HEK293 (cell line): ENCODE measurements around the gene MRPL4.

ENCODE experiments used
- CTCF ChIA-PET: fragments of 350-600 bp; formaldehyde crosslinking; extraction: SDS; loops from one replicate; lab custom pipeline; 2021; ENCODE audit warnings: antibody characterized with exemption; lab: Yijun Ruan, JAX
- POLR2A ChIA-PET: fragments of 300-600 bp; formaldehyde crosslinking; extraction: SDS; loops from one replicate; lab custom pipeline; 2020; ENCODE audit warnings: antibody characterized with exemption, inconsistent platforms; lab: Yijun Ruan, JAX
- H3K27ac ChIP-seq: fragments of 200-500 bp; sonication (Bioruptor generic); 2 replicates; pipeline ENCODE4 v1.5.1; 2014; ENCODE audit warnings: low read depth, low read length, control low read depth, inconsistent platforms; ENCODE audit errors: extremely low read depth
- H3K36me3 ChIP-seq, 2 experiments: fragments of 200-500 bp in 1 of 2; sonication (Bioruptor generic) in 1 of 2; 1 replicate in 1 of 2; 2 replicates in 1 of 2; pipeline ENCODE4 v1.5.1; 2014 to 2017; ENCODE audit warnings: inconsistent platforms in 2 of 2, low read length in 2 of 2; ENCODE audit not compliant: control insufficient read depth in 2 of 2, insufficient read depth in 1 of 2
- H3K4me1 ChIP-seq: fragments of 200-500 bp; sonication (Bioruptor generic); 2 replicates; pipeline ENCODE4 v1.5.1; 2014; ENCODE audit warnings: mild to moderate bottlenecking, low read length, inconsistent platforms; ENCODE audit not compliant: control insufficient read depth, insufficient read depth
- H3K4me3 ChIP-seq: 2 replicates; pipeline ENCODE4 v1.5.1; 2011; ENCODE audit warnings: low read depth, mild to moderate bottlenecking, control low read depth, low read length, moderate library complexity
- H3K9me3 ChIP-seq: fragments of 200-500 bp; sonication (Bioruptor generic); 2 replicates; pipeline ENCODE4 v1.5.1; 2014; ENCODE audit warnings: low read depth, low read length, inconsistent platforms; ENCODE audit not compliant: control insufficient read depth, insufficient read depth
- KLF1 ChIP-seq: fragments of 450-650 bp; formaldehyde crosslinking; IDR thresholded peaks from 2 replicates; pipeline ENCODE4 v1.5.1; 2016; ENCODE audit warnings: missing biosample characterization, missing genetic modification characterization
- KLF10 ChIP-seq: fragments of 450-650 bp; IDR thresholded peaks from 2 replicates; pipeline ENCODE4 v1.5.1; 2018; ENCODE audit warnings: missing biosample characterization, mild to moderate bottlenecking, missing genetic modification characterization
- MEIS1 ChIP-seq: sonication (generic); formaldehyde crosslinking; IDR thresholded peaks from 2 replicates; pipeline ENCODE4 v1.8.1; 2022; ENCODE audit warnings: missing genetic modification reagents, mild to moderate bottlenecking, borderline replicate concordance
- OSR2 ChIP-seq: fragments of 450-650 bp; formaldehyde crosslinking; IDR thresholded peaks from 2 replicates; pipeline ENCODE4 v1.5.1; 2016; ENCODE audit warnings: missing biosample characterization, missing genetic modification characterization
- YY1 ChIP-seq: fragments of 450-650 bp; formaldehyde crosslinking; IDR thresholded peaks from 2 replicates; pipeline ENCODE4 v1.5.1; 2018; ENCODE audit warnings: missing biosample characterization, missing genetic modification characterization
- ZBTB20 ChIP-seq: fragments of 450-650 bp; formaldehyde crosslinking; IDR thresholded peaks from 2 replicates; pipeline ENCODE4 v1.5.1; 2016; ENCODE audit warnings: missing biosample characterization, missing genetic modification characterization
- ZBTB8A ChIP-seq: fragments of 450-650 bp; formaldehyde crosslinking; IDR thresholded peaks from 2 replicates; pipeline ENCODE4 v1.5.1; 2016; ENCODE audit warnings: missing biosample characterization, missing genetic modification characterization
- ZEB2 ChIP-seq: fragments of 450-650 bp; formaldehyde crosslinking; IDR thresholded peaks from 2 replicates; pipeline ENCODE4 v1.5.1; 2016; ENCODE audit warnings: missing biosample characterization, missing genetic modification characterization
- ZIC2 ChIP-seq: fragments of 450-650 bp; formaldehyde crosslinking; IDR thresholded peaks from 2 replicates; pipeline ENCODE4 v1.5.1; 2016; ENCODE audit warnings: missing biosample characterization, missing genetic modification characterization
- ZNF114 ChIP-seq: fragments of 450-650 bp; formaldehyde crosslinking; IDR thresholded peaks from 2 replicates; pipeline ENCODE4 v1.5.0; 2017; ENCODE audit warnings: missing biosample characterization, missing genetic modification characterization
- ZNF121 ChIP-seq: fragments of 450-650 bp; formaldehyde crosslinking; IDR thresholded peaks from 2 replicates; pipeline ENCODE4 v1.5.1; 2016; ENCODE audit warnings: missing biosample characterization, missing genetic modification characterization
- ZNF138 ChIP-seq: fragments of 450-650 bp; formaldehyde crosslinking; IDR thresholded peaks from 2 replicates; pipeline ENCODE4 v1.5.1; 2016; ENCODE audit warnings: missing biosample characterization, missing genetic modification characterization, borderline replicate concordance
- ZNF169 ChIP-seq: fragments of 450-650 bp; formaldehyde crosslinking; IDR thresholded peaks from 2 replicates; pipeline ENCODE4 v1.5.1; 2016; ENCODE audit warnings: missing biosample characterization, missing genetic modification characterization
- ZNF211 ChIP-seq: fragments of 450-650 bp; formaldehyde crosslinking; IDR thresholded peaks from 2 replicates; pipeline ENCODE4 v1.5.1; 2016; ENCODE audit warnings: low read depth, missing biosample characterization, missing genetic modification characterization
- ZNF48 ChIP-seq: fragments of 450-650 bp; formaldehyde crosslinking; IDR thresholded peaks from 2 replicates; pipeline ENCODE4 v1.5.1; 2016; ENCODE audit warnings: missing biosample characterization, missing genetic modification characterization
- ZNF510 ChIP-seq: fragments of 450-650 bp; formaldehyde crosslinking; IDR thresholded peaks from 2 replicates; pipeline ENCODE4 v1.5.1; 2018; ENCODE audit warnings: mild to moderate bottlenecking, missing genetic modification characterization, missing biosample characterization; ENCODE audit not compliant: insufficient replicate concordance
- ZNF768 ChIP-seq: fragments of 450-650 bp; formaldehyde crosslinking; IDR thresholded peaks from 2 replicates; pipeline ENCODE4 v1.5.1; 2018; ENCODE audit warnings: missing biosample characterization, mild to moderate bottlenecking, missing genetic modification characterization
- ZNF830 ChIP-seq: fragments of 450-650 bp; IDR thresholded peaks from 2 replicates; pipeline ENCODE4 v1.5.0; 2018; ENCODE audit warnings: missing biosample characterization, missing genetic modification characterization, low read depth, mild to moderate bottlenecking, moderate library complexity
- ZNF837 ChIP-seq: fragments of 450-650 bp; formaldehyde crosslinking; IDR thresholded peaks from 2 replicates; pipeline ENCODE4 v1.5.1; 2016; ENCODE audit warnings: missing biosample characterization, missing genetic modification characterization
- TF ChIP-seq, protein P1 (sequence below): fragments of 450-650 bp; formaldehyde crosslinking; IDR thresholded peaks from 2 replicates; pipeline ENCODE4 v1.5.1; 2016; ENCODE audit warnings: missing biosample characterization, missing genetic modification characterization
- TF ChIP-seq, protein P2 (sequence below): fragments of 450-650 bp; formaldehyde crosslinking; IDR thresholded peaks from 2 replicates; pipeline ENCODE4 v1.5.1; 2017; ENCODE audit warnings: missing biosample characterization, missing genetic modification characterization
- TF ChIP-seq, protein P3 (sequence below): fragments of 450-650 bp; formaldehyde crosslinking; IDR thresholded peaks from 2 replicates; pipeline ENCODE4; 2016; ENCODE audit warnings: missing biosample characterization, missing genetic modification characterization

MRPL4 gene

DNA sequence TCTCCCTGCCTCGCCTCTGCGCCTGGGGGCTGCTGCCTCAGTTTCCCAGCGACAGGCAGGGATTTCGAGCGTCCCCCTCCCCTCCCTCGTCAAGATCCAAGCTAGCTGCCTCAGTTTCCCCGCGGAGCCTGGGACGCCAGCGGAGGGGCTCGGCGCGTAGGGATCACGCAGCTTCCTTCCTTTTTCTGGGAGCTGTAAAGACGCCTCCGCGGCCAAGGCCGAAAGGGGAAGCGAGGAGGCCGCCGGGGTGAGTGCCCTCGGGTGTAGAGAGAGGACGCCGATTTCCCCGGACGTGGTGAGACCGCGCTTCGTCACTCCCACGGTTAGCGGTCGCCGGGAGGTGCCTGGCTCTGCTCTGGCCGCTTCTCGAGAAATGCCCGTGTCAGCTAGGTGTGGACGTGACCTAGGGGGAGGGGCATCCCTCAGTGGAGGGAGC lies 18.2 kb downstream of the MRPL4 start:
- TF ChIP-seq ZNF138 (tag by site-specific recombination): no peak
- no peak for TF ChIP-seq ZNF121
- no peak for TF ChIP-seq ZNF48 (tag by site-specific recombination)
- TF ChIP-seq ZIC2 (tag by site-specific recombination): no peak
- no peak for TF ChIP-seq ZBTB20 (tag by site-specific recombination)
- no peak for TF ChIP-seq ZEB2 (tag by site-specific recombination)
- TF ChIP-seq ZNF830 (tag by site-specific recombination): no peak
- no peak for TF ChIP-seq KLF10 (tag by site-specific recombination)
- no peak for TF ChIP-seq OSR2 (tag by site-specific recombination)
- no peak for TF ChIP-seq ZNF837 (tag by site-specific recombination)
- TF ChIP-seq ZNF169: no peak
- TF ChIP-seq ZNF768: no peak
- no peak overlapping the region for H3K4me3 ChIP-seq
- ChIA-PET CTCF (interaction anchor here (0.5 to 9.2 kb wide), 12 partner anchors 9 to 281 kb away, joined by 3 to 170 read pairs (median 6); partner anchors contain the start of genes FDX2, ICAM5, RAVER1 and TYK2), POLR2A (interaction anchor here (0.6 to 2.5 kb wide), 9 partner anchors 19 to 121 kb away, joined by 3 to 17 read pairs (median 5); partner anchors contain the start of genes FDX2, ICAM5 and TYK2)
- no peak overlapping the region for H3K27ac ChIP-seq
- no peaks in the 10 kb centered on the region for H3K36me3 ChIP-seq
- no peaks in the 10 kb centered on the region for H3K9me3 ChIP-seq
- H3K4me1 ChIP-seq: no peaks in the 10 kb centered on the region

DNA sequence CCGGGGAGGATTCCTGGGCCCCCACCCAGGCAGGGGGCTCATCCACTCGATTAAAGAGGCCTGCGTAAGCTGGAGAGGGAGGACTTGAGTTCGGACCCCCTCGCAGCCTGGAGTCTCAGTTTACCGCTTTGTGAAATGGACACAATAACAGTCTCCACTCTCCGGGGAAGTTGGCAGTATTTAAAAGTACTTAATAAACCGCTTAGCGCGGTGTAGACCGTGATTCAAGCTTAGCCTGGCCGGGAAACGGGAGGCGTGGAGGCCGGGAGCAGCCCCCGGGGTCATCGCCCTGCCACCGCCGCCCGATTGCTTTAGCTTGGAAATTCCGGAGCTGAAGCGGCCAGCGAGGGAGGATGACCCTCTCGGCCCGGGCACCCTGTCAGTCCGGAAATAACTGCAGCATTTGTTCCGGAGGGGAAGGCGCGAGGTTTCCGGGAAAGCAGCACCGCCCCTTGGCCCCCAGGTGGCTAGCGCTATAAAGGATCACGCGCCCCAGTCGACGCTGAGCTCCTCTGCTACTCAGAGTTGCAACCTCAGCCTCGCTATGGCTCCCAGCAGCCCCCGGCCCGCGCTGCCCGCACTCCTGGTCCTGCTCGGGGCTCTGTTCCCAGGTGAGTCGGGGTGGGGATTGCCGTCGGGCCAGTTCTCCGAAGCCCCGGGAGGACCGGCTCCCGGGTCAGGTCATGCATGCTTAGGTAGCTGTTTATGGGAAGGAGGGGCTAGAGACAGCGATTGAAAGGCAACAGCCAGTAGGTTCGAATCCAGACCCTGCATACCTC lies 18.8 kb downstream of the MRPL4 start, which contains the start of gene ICAM1:
ICAM1 (plus strand) TSS at position 505 of the 779 bp plus-strand sequence; CDS start at position 545, 40 bp downstream.
- H3K4me3 ChIP-seq: no peak within 1 kb of the TSS
- ChIA-PET POLR2A (interaction anchor here (0.5 to 2.5 kb wide), 11 partner anchors 12 to 281 kb away, joined by 3 to 17 read pairs (median 5); partner anchors contain the start of genes FDX2, ICAM5 and TYK2), CTCF (interaction anchor here (0.5 to 9.2 kb wide), 18 partner anchors 9 to 485 kb away, joined by 3 to 170 read pairs (median 4); partner anchors contain the start of genes ICAM5 and TYK2)
- H3K36me3 ChIP-seq: no peaks in the 10 kb centered on the region
- H3K9me3 ChIP-seq: no peaks in the 10 kb centered on the region
- H3K27ac ChIP-seq: no peak within 1 kb of the TSS
- TF ChIP-seq, protein P1, sequence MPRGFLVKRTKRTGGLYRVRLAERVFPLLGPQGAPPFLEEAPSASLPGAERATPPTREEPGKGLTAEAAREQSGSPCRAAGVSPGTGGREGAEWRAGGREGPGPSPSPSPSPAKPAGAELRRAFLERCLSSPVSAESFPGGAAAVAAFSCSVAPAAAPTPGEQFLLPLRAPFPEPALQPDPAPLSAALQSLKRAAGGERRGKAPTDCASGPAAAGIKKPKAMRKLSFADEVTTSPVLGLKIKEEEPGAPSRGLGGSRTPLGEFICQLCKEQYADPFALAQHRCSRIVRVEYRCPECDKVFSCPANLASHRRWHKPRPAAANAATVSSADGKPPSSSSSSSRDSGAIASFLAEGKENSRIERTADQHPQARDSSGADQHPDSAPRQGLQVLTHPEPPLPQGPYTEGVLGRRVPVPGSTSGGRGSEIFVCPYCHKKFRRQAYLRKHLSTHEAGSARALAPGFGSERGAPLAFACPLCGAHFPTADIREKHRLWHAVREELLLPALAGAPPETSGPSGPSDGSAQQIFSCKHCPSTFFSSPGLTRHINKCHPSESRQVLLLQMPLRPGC (tag by site-specific recombination): no peak
- TF ChIP-seq, protein P2, sequence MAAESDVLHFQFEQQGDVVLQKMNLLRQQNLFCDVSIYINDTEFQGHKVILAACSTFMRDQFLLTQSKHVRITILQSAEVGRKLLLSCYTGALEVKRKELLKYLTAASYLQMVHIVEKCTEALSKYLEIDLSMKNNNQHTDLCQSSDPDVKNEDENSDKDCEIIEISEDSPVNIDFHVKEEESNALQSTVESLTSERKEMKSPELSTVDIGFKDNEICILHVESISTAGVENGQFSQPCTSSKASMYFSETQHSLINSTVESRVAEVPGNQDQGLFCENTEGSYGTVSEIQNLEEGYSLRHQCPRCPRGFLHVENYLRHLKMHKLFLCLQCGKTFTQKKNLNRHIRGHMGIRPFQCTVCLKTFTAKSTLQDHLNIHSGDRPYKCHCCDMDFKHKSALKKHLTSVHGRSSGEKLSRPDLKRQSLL (tag by site-specific recombination): 0 out of 2 replicates have a peak, but pooled peaks have one; percentile 9
- no peaks in the 10 kb centered on the region for H3K4me1 ChIP-seq

DNA sequence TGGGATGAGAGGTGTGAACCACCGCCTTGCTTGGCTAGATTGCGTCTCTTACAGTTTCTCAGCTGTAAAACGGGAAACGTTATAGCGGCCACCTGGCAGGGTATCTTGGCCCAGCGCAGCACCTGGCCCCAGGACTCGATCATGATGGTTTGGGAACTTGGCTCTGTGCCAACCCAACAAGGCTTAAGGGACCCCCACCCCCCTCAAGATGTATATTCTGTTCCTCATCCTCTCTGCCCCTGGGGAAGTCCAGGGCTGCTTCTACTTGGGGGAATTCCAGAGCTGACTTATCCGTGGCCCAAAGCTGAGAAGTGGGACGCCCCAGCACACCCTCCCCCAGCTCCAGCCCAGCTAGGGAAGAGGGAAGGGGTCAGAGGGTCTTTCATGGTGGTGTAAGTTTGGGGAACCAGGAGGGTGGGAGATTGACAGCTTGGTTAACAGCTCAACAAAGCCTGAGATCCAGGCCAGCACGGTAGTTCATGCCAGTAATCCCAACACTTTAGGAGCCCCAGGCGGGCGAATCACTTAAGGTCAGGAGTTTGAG lies 19.6 kb downstream of the MRPL4 start:
- CTCF ChIA-PET: interaction anchor here (0.6 to 9.2 kb wide), 13 partner anchors 12 to 146 kb away, joined by 3 to 170 read pairs (median 6); partner anchors contain the start of gene ICAM5
- POLR2A ChIA-PET: interaction anchor here (0.5 to 2.5 kb wide), 7 partner anchors 11 to 280 kb away, joined by 3 to 17 read pairs (median 5); partner anchors contain the start of gene TYK2
- Histone ChIP-seq H3K4me1 (no peaks in the 10 kb centered on the region), H3K9me3 (no peaks in the 10 kb centered on the region), H3K36me3 (no peaks in the 10 kb centered on the region), H3K27ac (no peak overlapping the region), H3K4me3 (no peak overlapping the region)
- TF ChIP-seq ZNF830 (tag by site-specific recombination): no peak
- TF ChIP-seq ZBTB8A: no peak
- TF ChIP-seq, protein P1 (tag by site-specific recombination): no peak
- TF ChIP-seq MEIS1 (CRISPR knock-in tag): no peak
- no peak for TF ChIP-seq KLF1
- TF ChIP-seq ZNF114 (tag by site-specific recombination): no peak
- no peak for TF ChIP-seq YY1 (tag by site-specific recombination)
- TF ChIP-seq ZNF211 (tag by site-specific recombination): no peak
- TF ChIP-seq, protein P3, sequence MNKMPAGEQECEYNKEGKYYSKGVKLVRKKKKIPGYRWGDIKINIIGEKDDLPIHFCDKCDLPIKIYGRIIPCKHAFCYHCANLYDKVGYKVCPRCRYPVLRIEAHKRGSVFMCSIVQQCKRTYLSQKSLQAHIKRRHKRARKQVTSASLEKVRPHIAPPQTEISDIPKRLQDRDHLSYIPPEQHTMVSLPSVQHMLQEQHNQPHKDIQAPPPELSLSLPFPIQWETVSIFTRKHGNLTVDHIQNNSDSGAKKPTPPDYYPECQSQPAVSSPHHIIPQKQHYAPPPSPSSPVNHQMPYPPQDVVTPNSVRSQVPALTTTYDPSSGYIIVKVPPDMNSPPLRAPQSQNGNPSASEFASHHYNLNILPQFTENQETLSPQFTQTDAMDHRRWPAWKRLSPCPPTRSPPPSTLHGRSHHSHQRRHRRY (tag by site-specific recombination): no peak
- TF ChIP-seq ZNF510 (tag by site-specific recombination): no peak
